ENCODE measurements around the gene MT1B. TPM values are rescaled to one million over a fixed set of nuclear protein-coding genes. Genes with fewer than 3 reads are reported as not detected.

The MT1B gene
- total RNA-seq: not detected

GRCh38 chr16:56651586-56651985 lies at the start of gene MT1B:
TSS of gene MT1B (plus strand) at chr16:56651886. CDS start at chr16:56651954, 68 bp downstream.
- no peak within 1 kb of the TSS for H3K27ac Mint-ChIP-seq
- CTCF ChIA-PET: interaction anchor here (1.6 kb wide), 1 partner anchor 8 kb away, joined by 7 read pairs; no protein-coding TSS in a partner anchor
- H3K4me1 Mint-ChIP-seq (ENCODE audit: low read depth): no peaks in the 10 kb centered on the region
- H3K27me3 Mint-ChIP-seq (ENCODE audit: low read depth): peaks cover 56% of the 10 kb centered on the region
- ATAC-seq (no peak), DNase-seq (no peak)
- H3K36me3 Mint-ChIP-seq (ENCODE audit: low read depth): no peaks in the 10 kb centered on the region
- H3K4me3 Mint-ChIP-seq: no peak within 1 kb of the TSS
- no peaks in the 10 kb centered on the region for H3K9me3 Mint-ChIP-seq (ENCODE audit: insufficient read depth)
- POLR2A ChIA-PET: no interaction called here

- Mint-ChIP-seq H3K27me3 (ENCODE audit: low read depth) (peaks cover 14% of the 10 kb centered on the region), H3K4me3 (no peak overlapping the region), H3K9me3 (ENCODE audit: insufficient read depth) (no peaks in the 10 kb centered on the region)
Measured at GRCh38 chr16:56603589-56603988, 48.1 kb upstream of the MT1B start.

GRCh38 chr16:56604966-56605365 lies 46.7 kb upstream of the MT1B start:
- Mint-ChIP-seq H3K36me3 (ENCODE audit: low read depth) (peaks cover 7% of the 10 kb centered on the region), H3K9me3 (ENCODE audit: insufficient read depth) (no peaks in the 10 kb centered on the region), H3K4me1 (ENCODE audit: low read depth) (peaks cover 23% of the 10 kb centered on the region), H3K27ac (no peak overlapping the region), H3K4me3 (no peak overlapping the region), H3K27me3 (ENCODE audit: low read depth) (peaks cover 14% of the 10 kb centered on the region)
- POLR2A ChIA-PET: interaction anchor here (1.1 to 1.8 kb wide), 2 partner anchors 77 to 104 kb away, joined by 3 to 7 read pairs; partner anchors contain the start of gene MT1X
- DNase-seq: no peak
- CTCF ChIA-PET: interaction anchor here (1.1 to 1.7 kb wide), 5 partner anchors 8 to 97 kb away, joined by 4 to 10 read pairs (median 7); no protein-coding TSS in a partner anchor
- ATAC-seq: no peak

More at GRCh38 chr16:56603589-56603988, 48.1 kb upstream of the MT1B start:
- DNase-seq (no peak), ATAC-seq (no peak)
- CTCF ChIA-PET: interaction anchor here (0.6 to 4.2 kb wide), 6 partner anchors 10 to 187 kb away, joined by 3 to 31 read pairs (median 4); no protein-coding TSS in a partner anchor
- POLR2A ChIA-PET: interaction anchor here (1.0 kb wide), 1 partner anchor 79 kb away, joined by 3 read pairs; the partner anchor contains the start of gene MT1X
- Mint-ChIP-seq H3K27ac (no peak overlapping the region), H3K4me1 (ENCODE audit: low read depth) (peaks cover 23% of the 10 kb centered on the region), H3K36me3 (ENCODE audit: low read depth) (no peaks in the 10 kb centered on the region)

GRCh38 chr16:56605475-56605874 lies 46.2 kb upstream of the MT1B start:
- Mint-ChIP-seq H3K27me3 (ENCODE audit: low read depth) (peaks cover 10% of the 10 kb centered on the region), H3K4me1 (ENCODE audit: low read depth) (peaks cover 28% of the 10 kb centered on the region), H3K27ac (no peak overlapping the region), H3K36me3 (ENCODE audit: low read depth) (peaks cover 7% of the 10 kb centered on the region), H3K4me3 (no peak overlapping the region), H3K9me3 (ENCODE audit: insufficient read depth) (no peaks in the 10 kb centered on the region)
- DNase-seq (no peak), ATAC-seq (no peak)
- ChIA-PET POLR2A (interaction anchor here (0.7 to 1.8 kb wide), 3 partner anchors 77 to 328 kb away, joined by 3 to 7 read pairs (median 3); partner anchors contain the start of gene MT1X), CTCF (interaction anchor here (1.1 to 1.7 kb wide), 5 partner anchors 9 to 97 kb away, joined by 4 to 10 read pairs (median 7); no protein-coding TSS in a partner anchor)

- Mint-ChIP-seq H3K9me3 (ENCODE audit: insufficient read depth) (no peaks in the 10 kb centered on the region), H3K4me3 (no peak overlapping the region), H3K27me3 (ENCODE audit: low read depth) (peaks cover 7% of the 10 kb centered on the region), H3K27ac (peak overlapping the region; percentile 3), H3K36me3 (ENCODE audit: low read depth) (peaks cover 7% of the 10 kb centered on the region), H3K4me1 (ENCODE audit: low read depth) (peaks cover 34% of the 10 kb centered on the region)
- ATAC-seq (no peak), DNase-seq (no peak)
- ChIA-PET POLR2A (interaction anchor here (0.7 to 1.8 kb wide), 5 partner anchors 15 to 328 kb away, joined by 3 to 7 read pairs (median 3); partner anchors contain the start of genes MT1E and MT1X), CTCF (interaction anchor here (1.1 to 1.6 kb wide), 4 partner anchors 9 to 96 kb away, joined by 4 to 10 read pairs (median 6); no protein-coding TSS in a partner anchor)
Measured at GRCh38 chr16:56606071-56606475, 45.6 kb upstream of the MT1B start.

GRCh38 chr16:56606476-56607108 lies 45.1 kb upstream of the MT1B start:
- H3K36me3 Mint-ChIP-seq (ENCODE audit: low read depth): peaks cover 7% of the 10 kb centered on the region
- H3K9me3 Mint-ChIP-seq (ENCODE audit: insufficient read depth): no peaks in the 10 kb centered on the region
- ChIA-PET POLR2A (interaction anchor here (0.7 to 2.8 kb wide), 7 partner anchors 11 to 327 kb away, joined by 3 to 13 read pairs (median 4); partner anchors contain the start of genes MT1E and MT1X), CTCF (interaction anchor here (1.5 to 1.6 kb wide), 2 partner anchors 10 to 30 kb away, joined by 4 to 10 read pairs; no protein-coding TSS in a partner anchor)
- DNase-seq (no peak), ATAC-seq (no peak)
- peaks cover 4% of the 10 kb centered on the region for H3K27me3 Mint-ChIP-seq (ENCODE audit: low read depth)
- H3K4me1 Mint-ChIP-seq (ENCODE audit: low read depth): peaks cover 39% of the 10 kb centered on the region
- H3K4me3 Mint-ChIP-seq: no peak overlapping the region
- H3K27ac Mint-ChIP-seq: peak overlapping the region; percentile 87

- Mint-ChIP-seq H3K27me3 (ENCODE audit: low read depth) (peaks cover 1% of the 10 kb centered on the region), H3K4me1 (ENCODE audit: low read depth) (peaks cover 41% of the 10 kb centered on the region), H3K4me3 (peak overlapping the region; percentile 39), H3K27ac (peak overlapping the region; percentile 87), H3K36me3 (ENCODE audit: low read depth) (peaks cover 7% of the 10 kb centered on the region), H3K9me3 (ENCODE audit: insufficient read depth) (no peaks in the 10 kb centered on the region)
- ChIA-PET POLR2A (interaction anchor here (0.9 to 2.8 kb wide), 5 partner anchors 11 to 95 kb away, joined by 3 to 13 read pairs (median 4); partner anchors contain the start of genes MT1E and MT1X), CTCF (no interaction called here)
- ATAC-seq: no peak
- peak; percentile 49 for DNase-seq
Measured at GRCh38 chr16:56607109-56607618, 44.5 kb upstream of the MT1B start.

- DNase-seq: no peak
- peak overlapping the region; percentile 87 for H3K27ac Mint-ChIP-seq
- peaks cover 7% of the 10 kb centered on the region for H3K36me3 Mint-ChIP-seq (ENCODE audit: low read depth)
- no peaks in the 10 kb centered on the region for H3K9me3 Mint-ChIP-seq (ENCODE audit: insufficient read depth)
- no peaks in the 10 kb centered on the region for H3K27me3 Mint-ChIP-seq (ENCODE audit: low read depth)
- ATAC-seq: no peak
- ChIA-PET POLR2A (interaction anchor here (0.9 to 2.8 kb wide), 6 partner anchors 10 to 101 kb away, joined by 3 to 13 read pairs (median 4); partner anchors contain the start of genes MT1E and MT1X), CTCF (no interaction called here)
- H3K4me3 Mint-ChIP-seq: peak overlapping the region; percentile 65
- peaks cover 43% of the 10 kb centered on the region for H3K4me1 Mint-ChIP-seq (ENCODE audit: low read depth)
Measured at GRCh38 chr16:56607675-56608042, 44.0 kb upstream of the MT1B start.

GRCh38 chr16:56608043-56608875 lies 43.4 kb upstream of the MT1B start, which contains the start of gene MT2A:
TSS of gene MT2A (plus strand) at chr16:56608584. CDS start at chr16:56608656, 72 bp downstream.
- H3K4me1 Mint-ChIP-seq (ENCODE audit: low read depth): peaks cover 43% of the 10 kb centered on the region
- no peaks in the 10 kb centered on the region for H3K27me3 Mint-ChIP-seq (ENCODE audit: low read depth)
- POLR2A ChIA-PET: interaction anchor here (0.9 to 6.1 kb wide), 7 partner anchors 10 to 100 kb away, joined by 3 to 56 read pairs (median 4); partner anchors contain the start of genes MT1E, MT1F and MT1X
- H3K27ac Mint-ChIP-seq: peak within 1 kb of the TSS; percentile 87
- peaks cover 7% of the 10 kb centered on the region for H3K36me3 Mint-ChIP-seq (ENCODE audit: low read depth)
- peak within 1 kb of the TSS; percentile 93 for H3K4me3 Mint-ChIP-seq
- peak; percentile 94 for DNase-seq
- CTCF ChIA-PET: interaction anchor here (0.8 to 2.3 kb wide), 8 partner anchors 10 to 356 kb away, joined by 3 to 11 read pairs (median 4); partner anchors contain the start of gene MT1G
- ATAC-seq: peak; percentile 90
- H3K9me3 Mint-ChIP-seq (ENCODE audit: insufficient read depth): no peaks in the 10 kb centered on the region

- ATAC-seq: peak; percentile 4
- Mint-ChIP-seq H3K36me3 (ENCODE audit: low read depth) (peaks cover 7% of the 10 kb centered on the region), H3K9me3 (ENCODE audit: insufficient read depth) (no peaks in the 10 kb centered on the region), H3K27ac (peak overlapping the region; percentile 85), H3K4me1 (ENCODE audit: low read depth) (peaks cover 43% of the 10 kb centered on the region), H3K27me3 (ENCODE audit: low read depth) (no peaks in the 10 kb centered on the region), H3K4me3 (peak overlapping the region; percentile 93)
- POLR2A ChIA-PET: interaction anchor here (1.0 to 6.1 kb wide), 8 partner anchors 9 to 381 kb away, joined by 4 to 56 read pairs (median 4); partner anchors contain the start of genes MT1E, MT1F, MT1G and MT1X
- CTCF ChIA-PET: interaction anchor here (0.6 to 4.0 kb wide), 10 partner anchors 9 to 355 kb away, joined by 3 to 14 read pairs (median 4); partner anchors contain the start of genes MT1E and MT1G
- peak; percentile 32 for DNase-seq
Measured at GRCh38 chr16:56608876-56609462, 42.7 kb upstream of the MT1B start.

All from activated CD8-positive, alpha-beta T cell treated with anti-CD3 and anti-CD28 coated beads, Interleukin-2, amount 10 ng/mL, durations not matched to agents 7 days and 5 days (primary cell).